DMS53 (cell line): Measurements from ENCODE around the gene VAC14.

Experiments used
- DNase-seq: peaks from one replicate; lab custom pipeline; 2025; lab: John Stamatoyannopoulos, UW

VAC14 gene

DNA sequence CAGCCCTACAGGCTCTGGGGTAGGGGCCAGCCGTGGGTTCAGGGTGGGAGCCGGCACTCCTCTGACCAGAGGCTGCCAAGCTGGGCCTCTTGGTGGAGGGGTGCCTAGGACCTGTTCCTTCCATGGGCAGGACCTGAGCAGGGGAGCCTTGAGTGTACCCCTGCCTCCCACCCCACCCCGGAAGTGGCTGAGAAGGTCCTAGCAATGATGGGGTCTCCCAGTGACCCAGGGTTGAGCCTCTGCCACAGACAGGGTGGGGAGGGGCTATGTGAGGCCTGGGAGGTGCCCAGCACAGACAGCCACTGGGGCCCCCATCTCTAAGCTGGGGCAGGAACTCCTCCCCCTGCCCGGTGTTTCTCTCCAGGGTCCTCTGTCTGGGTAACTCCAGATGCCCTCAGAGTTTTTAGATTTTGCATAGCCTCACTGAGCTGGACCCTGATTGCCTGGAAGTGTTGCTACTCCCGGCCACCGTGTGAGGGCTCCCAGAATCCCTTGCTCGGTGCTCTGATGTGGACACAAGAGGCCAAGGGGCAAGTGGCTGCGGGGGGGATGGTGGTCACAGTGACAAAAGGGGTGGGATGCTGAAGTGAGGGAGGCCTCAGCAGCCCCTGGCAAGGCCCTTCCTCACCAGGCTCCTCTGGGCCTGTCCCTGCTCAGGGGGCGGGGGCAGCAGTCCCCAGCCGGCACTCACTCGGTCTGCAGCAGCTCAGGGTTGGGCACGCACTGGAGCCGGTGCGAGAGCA is 108.7 kb downstream of the VAC14 start:
- no peak for DNase-seq

DNA sequence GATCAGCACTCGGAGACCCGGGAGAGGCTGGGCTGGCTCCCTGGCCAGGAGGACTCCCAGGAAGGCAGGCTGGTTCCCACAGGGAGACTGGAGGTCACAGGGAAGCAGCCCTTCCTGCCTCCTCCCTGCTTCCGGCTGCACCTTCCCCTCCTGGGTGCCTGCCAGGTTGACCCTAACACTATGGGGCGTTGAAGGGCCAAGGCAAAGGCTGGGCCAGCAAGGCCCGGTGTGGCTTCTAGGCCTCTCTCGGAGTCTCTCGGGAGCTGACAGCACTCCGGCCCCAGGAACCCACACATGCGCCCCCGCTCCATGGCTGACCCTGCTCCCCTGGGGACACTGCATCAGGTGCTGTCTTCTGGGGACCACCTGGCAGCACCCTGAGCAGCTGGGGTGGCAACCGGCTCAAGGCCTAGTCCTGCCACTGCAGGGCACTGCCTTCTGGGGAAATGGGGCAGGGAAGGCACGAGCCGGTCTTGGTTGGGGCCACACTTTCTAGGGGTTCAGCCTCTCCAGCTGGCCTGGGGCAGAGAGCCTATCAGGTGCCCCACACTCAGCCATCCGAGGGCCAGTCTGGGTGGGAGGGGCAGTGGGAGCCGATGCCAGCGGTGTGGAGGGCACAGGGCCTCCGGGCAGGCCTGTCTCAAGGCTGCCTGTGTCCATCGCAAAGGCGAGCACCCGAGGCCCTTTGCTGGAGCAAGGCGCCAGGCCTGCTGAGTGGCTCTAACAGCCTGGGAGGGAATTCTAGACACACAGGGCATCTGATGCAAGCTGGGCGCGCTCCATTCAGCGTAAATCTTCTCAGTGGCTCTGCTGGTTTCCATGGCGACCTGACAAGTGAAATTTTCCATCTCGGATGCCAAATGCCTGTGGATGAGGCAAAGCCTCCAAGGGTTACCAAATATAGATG is 109.5 kb downstream of the VAC14 start:
- DNase-seq = peak; percentile 20

DNA sequence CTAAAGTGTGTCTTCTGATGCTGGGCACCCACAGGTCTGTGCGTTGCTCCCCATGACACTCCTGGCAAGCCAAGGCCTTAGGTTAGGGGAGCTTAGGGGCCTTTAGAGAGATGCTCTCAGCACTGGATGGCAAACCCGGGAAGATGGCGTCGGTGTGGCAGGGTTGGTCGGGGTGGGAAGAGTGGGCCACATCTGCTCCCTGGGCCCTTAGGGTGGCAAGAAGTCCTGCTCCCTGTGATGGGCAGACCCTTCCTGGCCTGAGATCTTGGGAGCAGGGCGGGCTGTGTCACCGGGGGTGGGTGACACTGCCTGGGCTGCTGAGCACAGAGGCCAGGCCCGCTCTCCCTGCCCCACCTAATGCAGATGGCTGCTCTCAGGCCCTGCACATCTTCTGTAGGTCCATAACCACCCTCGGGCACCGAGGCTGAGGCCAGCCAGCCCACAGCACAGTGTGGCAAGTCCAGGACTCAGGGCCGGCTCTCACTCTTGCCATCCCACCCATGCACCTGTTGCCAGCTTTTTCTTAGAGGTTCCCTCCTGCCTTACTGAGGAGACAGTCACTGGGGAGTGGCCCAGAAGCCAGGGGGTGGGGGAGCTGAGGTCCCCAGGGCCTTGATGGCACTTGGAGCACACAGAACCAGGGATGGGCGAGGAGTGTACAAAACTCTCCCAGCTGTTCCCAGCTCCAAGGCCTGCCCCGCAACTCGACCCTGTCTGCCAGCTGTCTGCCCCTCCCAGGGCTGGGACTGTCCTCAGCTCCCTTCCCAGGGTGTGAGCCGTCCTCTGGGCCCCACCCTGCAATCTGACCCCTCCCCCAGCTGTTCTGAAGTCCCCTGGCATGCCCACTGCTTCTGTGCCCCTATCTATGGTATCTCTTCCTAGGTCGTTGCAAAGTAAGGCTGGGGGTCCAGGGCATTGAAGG is 110.7 kb downstream of the VAC14 start:
- no peak for DNase-seq

DNA sequence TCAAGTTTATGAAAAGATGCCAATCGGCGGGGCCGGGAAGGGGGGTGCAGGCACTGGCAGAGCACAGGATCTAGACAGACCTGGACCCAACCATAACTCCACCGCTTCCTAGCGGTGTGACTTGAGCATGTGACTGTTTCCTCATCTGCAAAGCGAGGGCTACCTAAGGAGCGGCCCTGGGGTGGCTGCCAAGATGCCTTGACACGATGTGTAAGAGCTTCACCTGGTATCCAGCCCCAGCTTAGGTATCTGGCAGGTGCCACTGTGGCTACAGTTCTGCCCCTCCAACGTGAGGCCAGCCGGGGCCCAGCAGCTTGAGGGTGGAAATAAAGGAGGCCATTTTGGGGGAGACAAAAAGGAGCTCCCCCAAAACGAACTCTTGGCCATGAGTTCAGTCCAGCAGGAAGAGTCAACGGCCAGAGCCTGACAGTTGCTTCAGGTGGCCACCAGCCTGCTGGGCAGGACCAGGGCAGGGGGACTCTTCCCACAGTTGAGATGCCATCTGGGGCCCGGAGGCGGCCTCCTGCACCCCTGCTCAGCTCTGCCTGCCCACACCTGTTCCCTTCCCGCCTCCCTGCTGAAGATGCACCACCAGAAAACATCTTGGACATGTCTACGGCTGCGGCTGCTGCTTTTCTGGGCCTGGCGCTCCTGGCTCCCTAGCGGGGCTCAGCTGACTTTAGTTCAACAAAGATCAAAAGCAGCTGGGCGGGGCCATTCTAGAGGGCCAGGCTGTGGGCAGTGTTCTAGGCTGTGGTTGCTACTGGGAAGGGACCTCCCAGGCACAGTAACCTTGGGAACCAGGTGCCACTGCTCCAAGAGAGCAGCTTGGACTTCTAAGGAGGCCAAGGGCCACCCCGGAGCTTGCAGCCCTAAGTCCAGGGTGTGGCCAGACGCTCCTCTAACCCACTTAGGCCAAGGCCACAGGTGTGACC is 111.7 kb downstream of the VAC14 start:
- peak; percentile 34 for DNase-seq

DNA sequence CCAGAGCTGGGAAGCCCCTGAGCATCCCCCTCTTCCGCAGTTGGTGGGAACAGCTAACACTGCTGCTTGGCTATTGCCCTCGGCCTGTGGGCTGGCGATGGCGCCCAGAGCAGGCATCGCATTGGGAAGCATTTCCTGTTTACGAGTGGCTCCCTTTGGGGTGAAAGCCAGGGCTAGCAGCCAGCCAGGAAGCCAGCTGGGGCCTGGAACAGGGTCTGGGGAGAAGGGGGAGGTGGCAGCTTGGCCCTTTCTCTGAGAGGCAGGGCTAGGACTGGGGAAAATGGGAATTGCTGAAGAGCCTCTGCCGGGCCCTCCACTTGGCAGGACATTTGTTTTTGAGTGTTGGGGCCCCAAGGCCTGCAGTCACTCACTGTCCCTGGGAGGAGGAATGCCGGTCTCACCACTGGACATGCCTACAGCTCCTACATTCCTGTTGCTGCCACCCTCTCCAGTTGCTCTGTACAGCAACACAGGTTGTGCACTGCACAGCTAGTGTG is 112.7 kb downstream of the VAC14 start:
- peak; percentile 8 for DNase-seq

DNA sequence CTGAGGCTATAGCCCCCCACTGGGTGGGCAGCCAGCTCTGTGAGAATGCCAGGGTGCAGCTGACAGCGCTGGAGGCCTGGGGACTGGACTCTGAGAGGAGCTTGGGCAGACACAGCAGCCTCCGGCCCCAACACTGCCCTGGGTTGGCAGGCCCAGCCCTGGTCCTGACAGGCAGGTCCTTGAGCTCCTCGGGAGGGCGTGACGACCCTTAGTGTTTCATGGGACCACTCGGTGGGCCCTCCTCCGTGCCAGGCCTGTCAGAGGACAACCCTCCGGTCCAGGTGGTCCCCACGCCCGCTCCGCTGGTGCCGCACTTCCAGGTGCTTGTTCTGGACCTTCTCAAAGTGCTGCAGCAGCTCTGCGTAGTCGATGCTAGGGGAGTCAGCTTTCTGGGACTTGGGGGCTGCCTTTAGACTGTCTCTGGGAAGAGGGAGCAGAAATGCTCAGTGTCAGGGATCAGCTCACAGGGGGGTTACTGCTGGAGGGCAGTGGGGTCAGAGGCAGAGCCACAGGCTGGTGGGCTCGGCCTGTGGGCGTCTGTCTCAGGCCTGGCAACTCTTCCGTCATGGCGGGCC is 113.2 kb downstream of the VAC14 start:
- DNase-seq = peak; percentile 40

DNA sequence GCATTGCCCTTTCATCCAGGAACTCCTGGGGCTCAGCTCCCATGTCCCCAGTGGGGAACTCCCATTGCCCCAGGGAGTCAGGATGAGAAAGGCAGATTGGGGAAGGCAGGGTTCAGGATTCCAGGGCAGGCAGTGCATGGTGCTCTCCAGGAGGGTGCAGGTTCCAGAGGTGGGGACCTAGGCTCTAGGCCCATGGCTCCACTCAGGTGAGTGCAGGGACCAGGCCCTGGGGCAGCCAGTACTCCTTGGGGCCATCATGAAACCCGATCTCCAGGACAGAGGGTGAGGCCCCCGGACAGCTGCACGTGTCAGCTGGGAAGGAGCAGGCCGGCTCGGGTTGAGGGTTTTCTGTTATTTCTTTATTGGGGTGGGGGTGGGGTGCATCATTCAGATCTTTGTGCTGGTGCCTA is 113.9 kb downstream of the VAC14 start:
- DNase-seq = peak; percentile 48

DNA sequence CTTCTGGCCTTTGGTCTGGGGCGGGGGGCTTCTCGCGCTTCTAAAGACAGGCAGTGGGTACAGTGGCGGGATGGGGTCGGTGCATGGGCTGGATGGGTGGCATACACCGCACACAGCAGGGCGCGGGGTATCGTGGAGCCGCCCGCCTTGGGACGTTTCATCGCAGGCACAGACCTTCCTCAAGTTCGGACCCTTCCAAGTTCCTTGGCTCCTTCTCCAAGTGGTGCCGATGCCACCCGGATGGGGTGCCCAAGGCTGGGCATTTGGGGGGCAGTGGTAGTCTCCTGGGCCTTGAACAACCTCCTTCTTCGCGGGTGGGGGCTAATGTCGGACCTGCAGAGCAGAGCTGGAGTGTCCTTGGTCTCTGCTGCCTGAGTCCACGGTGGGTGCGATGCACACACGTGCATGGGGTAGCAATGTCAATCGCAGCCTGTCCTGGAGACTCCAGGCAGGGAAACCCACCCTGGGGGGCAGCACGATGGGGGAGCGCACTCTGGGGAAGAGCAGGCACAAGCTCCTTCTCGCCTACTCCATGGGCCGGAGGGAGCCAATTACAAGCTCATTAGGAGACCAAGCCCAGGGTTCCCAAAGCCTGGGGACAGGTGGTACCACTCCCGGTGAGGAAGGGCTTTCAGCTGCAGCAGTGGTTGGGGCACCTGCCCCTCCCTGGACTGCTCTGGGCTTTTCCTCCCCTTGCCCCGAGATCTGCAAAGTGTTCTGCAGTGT is 114.4 kb downstream of the VAC14 start:
- DNase-seq = peak; percentile 40

DNA sequence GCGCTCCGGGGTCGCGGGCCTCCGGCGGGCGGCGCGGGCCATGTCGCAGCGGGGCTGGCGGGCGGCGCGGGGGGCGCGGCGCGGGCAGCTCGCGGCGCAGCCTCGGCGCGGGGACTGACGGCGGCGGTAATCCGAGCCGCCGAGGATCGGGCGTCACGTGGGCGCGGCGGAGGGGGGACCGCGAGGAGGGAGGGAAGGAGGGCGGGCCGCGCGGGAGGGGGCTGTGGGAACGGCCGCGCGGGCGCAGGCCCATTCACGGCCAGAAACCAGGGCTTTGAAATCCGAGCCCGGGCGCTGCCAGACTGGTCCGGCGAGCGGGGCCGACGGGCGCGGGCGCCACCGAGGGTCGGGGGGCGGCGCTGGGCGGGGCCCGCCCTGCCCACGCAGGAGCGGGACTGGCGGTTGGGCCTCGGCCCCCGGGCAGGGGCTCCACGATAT is 115.0 kb downstream of the VAC14 start, which contains the start of gene MTSS2:
Gene MTSS2 (minus strand): TSS at position 116 of the 438 bp plus-strand sequence. CDS start 262 bp downstream, outside the sequence.
- peak; percentile 88 for DNase-seq

DNA sequence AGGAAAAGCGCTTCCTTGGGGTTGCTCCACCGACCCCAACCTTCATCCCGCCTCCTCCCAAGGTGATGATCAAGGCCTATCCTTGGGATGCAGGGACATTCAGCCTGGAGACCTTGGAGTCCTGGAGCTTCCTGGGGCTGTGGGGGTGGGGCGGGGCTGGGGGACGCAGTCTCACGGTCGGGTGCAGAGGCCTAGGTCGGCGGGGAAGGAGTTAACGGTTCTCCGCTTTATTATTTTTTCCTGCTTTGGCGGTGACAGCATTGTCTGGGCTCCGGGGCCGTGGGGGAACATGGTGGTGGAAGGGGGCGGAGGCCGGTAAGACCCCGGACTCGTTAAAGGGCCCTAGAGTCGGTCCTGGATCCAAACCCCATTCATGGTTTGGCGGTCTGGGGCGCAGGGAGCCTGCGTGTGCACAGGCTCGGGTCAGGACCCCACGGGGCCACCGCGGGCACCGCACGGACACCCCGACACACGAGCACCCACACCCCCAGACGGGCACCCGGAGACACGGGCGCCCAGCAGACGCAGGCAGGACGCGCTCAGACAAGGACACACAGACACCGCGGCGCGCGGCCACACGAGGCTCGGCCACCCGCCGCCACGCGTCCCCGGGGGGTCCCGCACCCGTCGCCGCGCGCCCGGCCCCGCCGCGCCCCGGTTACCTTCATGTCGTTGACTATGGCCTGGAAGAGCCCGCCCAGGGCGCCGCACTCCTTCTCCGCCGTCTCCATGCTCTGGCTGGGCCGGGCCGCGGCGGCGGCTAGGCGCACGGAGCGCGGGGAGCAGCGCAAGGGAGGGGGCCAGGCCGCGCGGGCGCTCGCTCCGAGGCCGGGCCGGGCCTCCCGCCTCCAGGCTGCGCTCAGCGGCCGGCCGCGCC is 115.7 kb downstream of the VAC14 start:
- peak; percentile 72 for DNase-seq

DNA sequence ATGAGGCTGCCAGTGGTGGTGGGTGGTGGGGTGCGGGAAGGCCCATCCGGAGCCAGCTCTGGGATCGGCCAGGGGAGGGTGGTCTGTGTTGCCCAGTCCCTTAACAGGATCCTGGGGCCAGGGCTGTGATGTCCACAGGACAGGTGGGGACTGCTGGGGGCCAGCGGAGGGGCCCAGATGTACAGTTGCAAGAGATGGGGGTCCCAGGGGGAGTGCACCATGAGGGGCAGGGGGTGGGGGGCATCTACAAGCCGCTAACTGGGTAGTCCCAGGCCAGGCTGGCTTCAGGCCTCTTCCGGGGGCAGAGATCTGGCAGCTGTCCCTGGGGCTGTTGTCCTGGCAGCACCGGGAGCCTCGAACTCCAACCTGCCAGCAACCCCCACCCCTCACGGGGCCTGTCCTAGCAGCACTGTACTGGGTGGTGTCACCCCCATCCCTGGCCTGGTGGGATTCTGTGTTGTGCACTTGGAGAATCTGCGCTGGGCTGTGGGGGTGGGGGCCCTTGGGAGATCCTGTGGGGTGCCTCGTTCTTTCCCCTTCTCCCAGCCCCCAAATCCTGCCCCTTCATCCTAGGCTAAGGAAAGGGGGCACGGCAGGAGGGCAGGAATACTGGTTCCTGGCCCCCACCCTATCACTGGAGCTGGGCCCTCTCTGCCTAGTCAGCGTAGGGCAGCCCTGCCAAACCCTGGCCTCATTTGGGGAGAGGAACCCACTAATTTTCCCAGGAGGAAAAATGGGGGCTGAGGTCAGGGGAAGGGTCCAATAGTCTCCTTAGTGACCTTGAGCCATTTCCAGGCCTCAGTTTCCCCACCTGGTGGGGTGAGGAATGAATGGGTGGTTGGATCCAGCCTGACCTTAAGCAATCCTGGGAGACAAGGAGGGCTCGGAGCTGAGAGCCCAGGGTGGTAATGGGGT is 116.6 kb downstream of the VAC14 start:
- no peak for DNase-seq

DNA sequence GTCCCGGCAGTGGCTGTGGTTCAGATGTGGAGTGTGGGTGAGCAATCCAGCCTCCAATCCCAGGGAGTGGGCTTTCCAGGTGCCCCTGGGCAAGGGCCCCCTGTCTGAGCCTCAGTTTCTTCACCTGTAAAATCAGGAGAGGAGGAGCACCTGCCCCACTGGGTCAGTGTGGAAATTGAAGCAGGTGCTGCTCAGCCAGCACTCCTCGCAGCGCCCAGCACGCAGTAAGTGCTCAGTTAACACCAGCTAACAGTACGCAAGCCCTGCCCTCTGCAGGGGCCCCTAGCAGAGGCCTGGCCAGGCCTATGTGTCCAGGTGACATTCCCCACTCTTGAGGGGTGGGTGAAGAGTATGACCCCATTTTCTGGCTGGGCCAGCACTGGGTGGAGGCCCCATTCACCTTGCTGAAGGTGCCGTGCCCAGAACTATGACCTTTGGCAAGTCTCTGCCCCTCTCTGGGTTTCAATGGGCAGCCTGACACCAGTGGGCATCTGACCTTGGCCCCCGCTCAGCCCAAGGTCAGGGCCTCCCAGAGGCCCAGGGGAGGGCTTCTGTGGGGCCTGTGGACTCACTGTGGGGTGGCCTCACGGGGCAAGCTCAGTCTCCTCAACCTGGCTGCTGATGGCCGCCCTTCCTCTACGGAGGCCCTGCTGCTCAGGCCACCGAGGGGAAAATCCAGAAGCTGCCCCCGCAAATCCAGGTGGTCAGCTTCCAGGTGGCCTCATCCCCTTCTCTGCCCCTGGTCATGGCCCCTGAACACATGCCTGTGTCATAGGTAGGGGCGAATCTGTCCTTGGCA is 117.6 kb downstream of the VAC14 start:
- no peak for DNase-seq

DNA sequence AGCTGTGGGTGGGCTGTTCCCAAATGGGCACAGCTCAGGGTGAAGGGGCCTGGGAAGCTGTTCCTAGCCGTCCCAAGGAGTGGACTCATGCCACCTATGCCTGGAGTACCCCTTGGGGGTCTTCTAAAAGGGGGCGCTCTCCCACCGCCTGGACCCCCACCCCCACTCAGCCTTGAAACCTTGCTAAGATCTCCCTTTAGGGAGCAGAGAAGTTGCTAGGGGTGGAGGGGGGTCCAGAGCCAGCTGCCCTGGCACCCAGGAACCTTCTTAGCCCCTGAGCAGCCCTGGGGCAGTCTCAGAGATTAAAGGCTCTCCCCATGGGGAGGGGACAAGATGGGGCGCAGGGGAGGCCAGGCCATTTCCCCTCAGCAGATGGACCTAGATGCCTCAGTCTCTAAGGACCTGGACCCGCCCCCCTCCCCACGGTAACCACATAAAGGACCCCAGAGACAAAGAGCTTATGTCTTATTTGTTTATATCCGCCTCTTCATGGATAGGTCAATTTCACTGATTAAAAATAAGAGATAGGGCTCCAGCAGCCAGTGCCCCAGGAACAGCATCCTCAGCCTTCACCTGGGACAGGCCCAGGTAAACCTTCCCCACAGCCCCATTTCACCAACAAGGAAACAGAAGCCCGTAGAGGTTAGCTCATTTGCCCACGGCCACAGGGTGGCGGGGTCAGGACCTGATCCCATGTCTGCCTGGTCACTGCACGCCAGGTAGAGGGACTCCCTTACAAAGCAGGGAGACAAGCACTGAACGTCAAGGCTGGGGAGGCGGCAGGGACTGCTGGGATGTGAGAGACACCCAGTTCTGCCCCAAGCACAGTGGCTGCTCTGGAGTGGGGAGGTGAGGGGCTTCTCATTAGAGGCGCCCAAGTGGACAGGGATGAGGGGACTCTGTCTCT is 118.5 kb downstream of the VAC14 start:
- DNase-seq = peak; percentile 32

DNA sequence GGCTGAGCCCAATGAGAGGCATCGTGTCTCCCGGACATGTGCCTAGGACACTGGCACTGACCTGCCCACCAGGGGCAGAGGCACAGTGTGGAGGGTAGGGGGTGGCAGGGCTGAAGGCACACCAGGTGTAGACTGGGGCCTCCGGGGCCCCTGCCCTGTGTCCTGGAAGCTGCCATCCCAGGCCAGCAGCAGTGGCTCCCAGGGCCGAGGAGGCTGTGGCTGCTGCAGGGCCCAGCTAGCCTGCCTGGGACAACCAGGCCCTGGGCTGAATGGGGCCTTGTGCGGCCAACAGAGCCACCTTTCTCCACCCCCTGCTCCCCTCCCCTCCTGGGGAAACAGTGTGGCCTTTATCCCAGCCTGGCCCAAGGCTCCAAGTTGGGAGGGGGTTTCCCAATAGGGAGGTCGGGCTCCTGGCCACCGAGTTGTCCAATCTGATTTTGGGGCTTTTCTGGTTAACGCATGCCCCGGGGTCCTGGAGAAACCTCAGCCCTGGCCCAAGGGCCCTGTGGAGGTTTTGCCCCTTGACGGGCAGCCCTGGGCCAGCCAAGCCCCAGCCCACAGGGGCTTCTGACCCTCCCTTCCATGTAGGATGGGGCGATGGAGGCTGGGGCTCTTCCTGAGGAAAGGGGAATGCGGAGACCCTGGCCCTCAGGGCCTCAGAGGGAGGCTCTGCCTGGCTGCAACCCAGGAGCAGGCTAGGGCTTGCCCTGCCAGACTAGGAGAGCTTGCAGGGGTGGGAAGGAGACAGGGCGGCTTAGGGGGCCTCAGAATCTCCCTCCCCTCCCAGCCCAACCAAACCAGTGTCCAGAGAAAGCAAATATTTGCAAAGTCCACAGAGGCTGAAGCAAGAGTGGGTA is 119.3 kb downstream of the VAC14 start:
- DNase-seq = no peak
